ENCODE measurements around the gene PIGK. TPM values are rescaled to one million over a fixed set of nuclear protein-coding genes. Genes with fewer than 3 reads are reported as not detected.

Gene PIGK
- polyA plus RNA-seq, 1 donor (not counting 4 experiments of a cell fraction or from before 2014, with no cell fraction given) = 29.4 TPM

DNA sequence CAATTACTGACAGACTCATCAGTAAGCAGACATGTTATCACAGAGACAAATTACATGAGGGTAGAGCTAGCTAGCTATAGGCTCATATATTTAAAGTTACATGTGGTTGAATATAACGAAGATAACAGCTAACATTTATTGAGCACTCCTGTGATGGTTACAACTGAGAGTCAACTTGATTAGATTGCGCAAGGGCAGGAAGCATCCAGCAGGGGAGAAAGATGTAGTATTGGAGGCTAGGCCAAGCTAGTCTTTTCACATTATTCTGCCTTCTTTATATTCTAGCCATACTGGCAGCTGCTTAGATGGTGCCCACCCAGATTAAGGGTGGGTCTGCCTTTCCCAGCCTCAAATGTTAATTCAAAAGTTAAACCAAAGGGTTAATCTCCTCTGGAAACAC is 37.1 kb downstream of the PIGK start:
- no peaks in the 10 kb centered on the region for H3K27me3 ChIP-seq (ENCODE audit: control insufficient read depth, extremely low read depth, insufficient read depth, low read length)
- no peaks in the 10 kb centered on the region for H3K36me3 ChIP-seq (ENCODE audit: control insufficient read depth in 2 of 2, extremely low read depth in 1 of 2, insufficient read depth in 2 of 2, low read length in 2 of 2)
- H3K79me2 ChIP-seq (ENCODE audit: control insufficient read depth, insufficient read depth, low read length) = no peaks in the 10 kb centered on the region
- DNase-seq (ENCODE audit: low read depth, low spot score) (no peak), FAIRE-seq (no peak)
- no peaks in the 10 kb centered on the region for H4K20me1 ChIP-seq (ENCODE audit: control insufficient read depth, extremely low read depth, insufficient read depth, low read length)
- H3K9me3 ChIP-seq (ENCODE audit: control insufficient read depth, low read depth, low read length) = no peaks in the 10 kb centered on the region
- TF ChIP-seq, protein P1, sequence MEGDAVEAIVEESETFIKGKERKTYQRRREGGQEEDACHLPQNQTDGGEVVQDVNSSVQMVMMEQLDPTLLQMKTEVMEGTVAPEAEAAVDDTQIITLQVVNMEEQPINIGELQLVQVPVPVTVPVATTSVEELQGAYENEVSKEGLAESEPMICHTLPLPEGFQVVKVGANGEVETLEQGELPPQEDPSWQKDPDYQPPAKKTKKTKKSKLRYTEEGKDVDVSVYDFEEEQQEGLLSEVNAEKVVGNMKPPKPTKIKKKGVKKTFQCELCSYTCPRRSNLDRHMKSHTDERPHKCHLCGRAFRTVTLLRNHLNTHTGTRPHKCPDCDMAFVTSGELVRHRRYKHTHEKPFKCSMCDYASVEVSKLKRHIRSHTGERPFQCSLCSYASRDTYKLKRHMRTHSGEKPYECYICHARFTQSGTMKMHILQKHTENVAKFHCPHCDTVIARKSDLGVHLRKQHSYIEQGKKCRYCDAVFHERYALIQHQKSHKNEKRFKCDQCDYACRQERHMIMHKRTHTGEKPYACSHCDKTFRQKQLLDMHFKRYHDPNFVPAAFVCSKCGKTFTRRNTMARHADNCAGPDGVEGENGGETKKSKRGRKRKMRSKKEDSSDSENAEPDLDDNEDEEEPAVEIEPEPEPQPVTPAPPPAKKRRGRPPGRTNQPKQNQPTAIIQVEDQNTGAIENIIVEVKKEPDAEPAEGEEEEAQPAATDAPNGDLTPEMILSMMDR (optimal IDR thresholded peaks at IDR 0.05 in 1 of 3, IDR thresholded peaks at IDR 0.05 in 1 of 3, conservative IDR thresholded peaks at IDR 0.05 in 1 of 3; ENCODE audit: extremely low read depth in 1 of 3, insufficient read depth in 2 of 3, low read length in 3 of 3) = no peak
- TF ChIP-seq EZH2 (IDR thresholded peaks at IDR 0.05; ENCODE audit: low read length) = no peak
- H2AFZ ChIP-seq (ENCODE audit: control insufficient read depth, low read length) = no peak overlapping the region
- H3K27ac ChIP-seq (ENCODE audit: control insufficient read depth, insufficient read depth, low read length) = no peak overlapping the region
- H3K4me1 ChIP-seq (ENCODE audit: control insufficient read depth, extremely low read depth, insufficient read depth, low read length) = no peaks in the 10 kb centered on the region
- H3K9me1 ChIP-seq (ENCODE audit: control insufficient read depth, extremely low read depth, insufficient read depth, low read length) = no peaks in the 10 kb centered on the region
- no peak overlapping the region for H3K4me3 ChIP-seq (ENCODE audit: control insufficient read depth in 2 of 3, extremely low read depth in 1 of 3, insufficient read depth in 2 of 3, low read depth in 1 of 3, low read length in 3 of 3)
- no peak overlapping the region for H3K4me2 ChIP-seq (ENCODE audit: control insufficient read depth, extremely low read depth, insufficient read depth, low read depth, low read length)
- dilution Hi-C loops (cut with MboI; ENCODE audit: extremely low pct_ligation_motif_present, low sequenced_read_pairs) = no loop called here
- H3K9ac ChIP-seq (ENCODE audit: control insufficient read depth, extremely low read depth, insufficient read depth, low read length) = no peak overlapping the region

DNA sequence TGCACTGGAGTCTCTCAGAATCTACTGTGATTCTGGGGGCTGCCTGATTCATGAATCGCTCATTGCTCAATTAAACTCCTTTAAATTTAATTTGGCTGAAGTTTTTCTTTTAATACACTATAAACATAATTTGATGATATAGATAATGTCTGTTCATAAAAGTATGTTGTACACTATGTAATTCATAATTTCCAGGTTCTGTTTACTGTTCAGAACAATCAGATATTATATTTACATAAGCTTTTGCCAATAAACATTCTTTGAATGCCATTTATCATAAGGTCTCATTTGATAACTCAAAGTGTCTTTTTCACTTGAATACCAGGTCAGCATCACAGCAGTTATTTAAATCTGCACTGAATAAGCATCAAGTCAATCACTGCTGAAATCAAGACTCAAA is 39.6 kb downstream of the PIGK start:
- H3K4me1 ChIP-seq (ENCODE audit: control insufficient read depth, extremely low read depth, insufficient read depth, low read length) = no peaks in the 10 kb centered on the region
- no peaks in the 10 kb centered on the region for H4K20me1 ChIP-seq (ENCODE audit: control insufficient read depth, extremely low read depth, insufficient read depth, low read length)
- no peaks in the 10 kb centered on the region for H3K9me1 ChIP-seq (ENCODE audit: control insufficient read depth, extremely low read depth, insufficient read depth, low read length)
- no peak overlapping the region for H3K4me3 ChIP-seq (ENCODE audit: control insufficient read depth in 2 of 3, extremely low read depth in 1 of 3, insufficient read depth in 2 of 3, low read depth in 1 of 3, low read length in 3 of 3)
- no peak overlapping the region for H3K9ac ChIP-seq (ENCODE audit: control insufficient read depth, extremely low read depth, insufficient read depth, low read length)
- no peak overlapping the region for H3K27ac ChIP-seq (ENCODE audit: control insufficient read depth, insufficient read depth, low read length)
- dilution Hi-C loops (cut with MboI; ENCODE audit: extremely low pct_ligation_motif_present, low sequenced_read_pairs) = no loop called here
- H3K36me3 ChIP-seq (ENCODE audit: control insufficient read depth in 2 of 2, extremely low read depth in 1 of 2, insufficient read depth in 2 of 2, low read length in 2 of 2) = no peaks in the 10 kb centered on the region
- no peak overlapping the region for H2AFZ ChIP-seq (ENCODE audit: control insufficient read depth, low read length)
- no peaks in the 10 kb centered on the region for H3K27me3 ChIP-seq (ENCODE audit: control insufficient read depth, extremely low read depth, insufficient read depth, low read length)
- TF ChIP-seq EZH2 (IDR thresholded peaks at IDR 0.05; ENCODE audit: low read length) = no peak
- TF ChIP-seq, protein P1 (optimal IDR thresholded peaks at IDR 0.05 in 1 of 3, IDR thresholded peaks at IDR 0.05 in 1 of 3, conservative IDR thresholded peaks at IDR 0.05 in 1 of 3; ENCODE audit: extremely low read depth in 1 of 3, insufficient read depth in 2 of 3, low read length in 3 of 3) = no peak
- DNase-seq (ENCODE audit: low read depth, low spot score) = no peak
- no peaks in the 10 kb centered on the region for H3K9me3 ChIP-seq (ENCODE audit: control insufficient read depth, low read depth, low read length)
- no peaks in the 10 kb centered on the region for H3K79me2 ChIP-seq (ENCODE audit: control insufficient read depth, insufficient read depth, low read length)
- no peak for FAIRE-seq
- no peak overlapping the region for H3K4me2 ChIP-seq (ENCODE audit: control insufficient read depth, extremely low read depth, insufficient read depth, low read depth, low read length)

All from keratinocyte (primary cell).